CD4-positive, alpha-beta T cell treated with Interleukin-1 beta for 1 hour (primary cell): ENCODE measurements around the gene RAB11FIP3.
"Not testable (repeated sequence)": the region's sequence is repeated elsewhere in the genome, so short reads cannot be mapped to it uniquely, and the experiment has no call there.

Experiments used
- DNase-seq, 2 donors: peaks; one replicate each; pipeline ENCODE4 v3.0.0-alpha.2; 2020 to 2022

The RAB11FIP3 gene

GRCh38 chr16:396199-396598 is 29.2 kb upstream of the RAB11FIP3 start:
- DNase-seq = no peak

GRCh38 chr16:396605-397004 is 28.8 kb upstream of the RAB11FIP3 start:
- DNase-seq = no peak

GRCh38 chr16:397135-397661 is 28.3 kb upstream of the RAB11FIP3 start, which contains the start of gene NME4:
TSS of gene NME4 (plus strand) at chr16:397199. CDS start at chr16:397223, 24 bp downstream.
- DNase-seq = no peak

GRCh38 chr16:397736-398332 is 27.6 kb upstream of the RAB11FIP3 start:
- DNase-seq = peak; percentile 34 to 44

GRCh38 chr16:398561-399339 is 26.7 kb upstream of the RAB11FIP3 start:
- DNase-seq = no peak

GRCh38 chr16:399340-400019 is 26.0 kb upstream of the RAB11FIP3 start:
- DNase-seq = no peak

GRCh38 chr16:400061-400591 is 25.3 kb upstream of the RAB11FIP3 start:
- no peak for DNase-seq

GRCh38 chr16:401468-402348 is 23.7 kb upstream of the RAB11FIP3 start, which contains the start of gene DECR2:
TSS of gene DECR2 (plus strand) at chr16:401885. CDS start at chr16:401964, 79 bp downstream.
- peak; percentile 95 to 96 for DNase-seq

GRCh38 chr16:404971-405486 is 20.4 kb upstream of the RAB11FIP3 start:
- no peak for DNase-seq

- DNase-seq = no peak
Measured at GRCh38 chr16:405548-406506, 19.6 kb upstream of the RAB11FIP3 start.

GRCh38 chr16:407253-407652 is 18.2 kb upstream of the RAB11FIP3 start:
- DNase-seq = no peak

GRCh38 chr16:410516-411178 is 14.8 kb upstream of the RAB11FIP3 start:
- no peak for DNase-seq

GRCh38 chr16:411576-412265 is 13.7 kb upstream of the RAB11FIP3 start:
- DNase-seq = no peak

GRCh38 chr16:414395-415169 is 10.9 kb upstream of the RAB11FIP3 start:
- DNase-seq = no peak

- not testable (repeated sequence) for DNase-seq
Measured at GRCh38 chr16:415170-415498, 10.3 kb upstream of the RAB11FIP3 start.

- not testable (repeated sequence) for DNase-seq
Measured at GRCh38 chr16:422179-422578, 3.3 kb upstream of the RAB11FIP3 start.

- DNase-seq = no peak
Measured at GRCh38 chr16:424033-424622, 1.3 kb upstream of the RAB11FIP3 start.

GRCh38 chr16:424623-425081 is 797 bp upstream of the RAB11FIP3 start:
- DNase-seq = no peak
